HCT116 (cell line): ENCODE data around the gene CASZ1. TPM values are rescaled to one million over a fixed set of nuclear protein-coding genes. Genes with fewer than 3 reads are reported as not detected.

Experiments
- ATAC-seq: fragments of 200-7000 bp; cut with Tn5 transposase; 2 replicates; pipeline ENCODE4 v1.9.1; 2020; ENCODE audit warnings: mild to moderate bottlenecking, moderate library complexity
- BruUV-seq: library from RNA; stranded (reverse); fragments of 400-500 nt; replicated peaks from 2 replicates; lab custom pipeline; 2021; lab: Mats Ljungman, UMichigan
- CTCF ChIA-PET: fragments of 300-600 bp; sonication (Branson Sonifier 250); formaldehyde crosslinking; loops from one replicate; lab custom pipeline; 2021; ENCODE audit warnings: antibody characterized with exemption; lab: Charles Lee
- POLR2A ChIA-PET: fragments of 300-600, 350-600 bp; sonication (Branson Sonifier 250); formaldehyde crosslinking; loops from one replicate; lab custom pipeline; 2021; ENCODE audit warnings: antibody characterized with exemption; lab: Charles Lee
- RAD21 ChIA-PET, 2 experiments: fragments of 300-600 bp; sonication (Branson Sonifier 250); formaldehyde crosslinking; loops; one replicate each; lab custom pipeline; 2023; ENCODE audit warnings: low total read pairs in 2 of 2; ENCODE audit not compliant: uncharacterized antibody in 2 of 2, unreplicated experiment in 2 of 2, low non-redundant PET in 1 of 2; lab: Charles Lee
- DNase-seq: peaks from one replicate; pipeline ENCODE4 v3.0.0-alpha.2; 2010; ENCODE audit warnings: low read depth, low spot score
- H2AFZ ChIP-seq: fragments of 200-600 bp; shearing (Covaris generic), sonication (generic); 2 replicates; pipeline ENCODE4 v1.6.1; 2017; ENCODE audit warnings: low read depth, mixed run types, mixed read lengths, antibody characterized with exemption, low read length; ENCODE audit not compliant: poor library complexity, severe bottlenecking
- H3K27ac ChIP-seq: 2 replicates; pipeline ENCODE4 v1.5.1; 2012; ENCODE audit warnings: low read depth, low read length
- H3K27me3 ChIP-seq: fragments of 200-600 bp; sonication (generic); 2 replicates; pipeline ENCODE4 v1.6.1; 2016; ENCODE audit warnings: mixed run types, low read length, mixed read lengths; ENCODE audit not compliant: insufficient read depth
- H3K36me3 ChIP-seq, 2 experiments: fragments of 200-500 bp in 1 of 2; fragments of 200-600 bp in 1 of 2; sonication (Bioruptor generic) in 1 of 2; sonication (generic) in 1 of 2; 2 replicates each; pipeline versions ENCODE4 v1.5.1 to v1.6.1; 2014 to 2016; ENCODE audit warnings: low read length in 2 of 2, inconsistent platforms in 1 of 2, mixed read lengths in 1 of 2, mixed run types in 1 of 2; ENCODE audit not compliant: insufficient read depth in 2 of 2, control insufficient read depth in 1 of 2
- H3K4me1 ChIP-seq, 2 experiments: fragments of 200-600 bp in 1 of 2; sonication (generic) in 1 of 2; 2 replicates each; pipeline versions ENCODE4 v1.5.1 to v1.6.1; 2012 to 2017; ENCODE audit warnings: low read length in 2 of 2, inconsistent platforms in 1 of 2, mild to moderate bottlenecking in 1 of 2, mixed read lengths in 1 of 2, mixed run types in 1 of 2, moderate library complexity in 1 of 2; ENCODE audit not compliant: insufficient read depth in 2 of 2, control insufficient read depth in 1 of 2
- H3K4me2 ChIP-seq: fragments of 200-600 bp; sonication (generic); 2 replicates; pipeline ENCODE4 v1.6.1; 2017; ENCODE audit warnings: mixed run types, low read length, mixed read lengths
- H3K4me3 ChIP-seq, 2 experiments: fragments of 200-600 bp in 1 of 2; sonication (generic) in 1 of 2; replicated peaks in 1 of 2; 2 replicates each; pipeline ENCODE4 v1.5.1; 2011 to 2016; ENCODE audit warnings: low read length in 2 of 2, control low read depth in 1 of 2, low read depth in 1 of 2, mild to moderate bottlenecking in 1 of 2, mixed read lengths in 1 of 2, mixed run types in 1 of 2
- H3K79me2 ChIP-seq: fragments of 200-600 bp; sonication (generic); 2 replicates; pipeline ENCODE4 v1.6.1; 2017; ENCODE audit warnings: mild to moderate bottlenecking, mixed run types, low read length, moderate library complexity, mixed read lengths; ENCODE audit not compliant: insufficient read depth
- H3K9ac ChIP-seq: fragments of 200-600 bp; sonication (generic); 2 replicates; pipeline ENCODE4 v1.6.1; 2016; ENCODE audit warnings: low read length, mixed read lengths
- H3K9me2 ChIP-seq: fragments of 200-600 bp; sonication (generic), shearing (Covaris generic); 2 replicates; pipeline ENCODE4 v1.6.1; 2017; ENCODE audit warnings: mixed run types, mild to moderate bottlenecking, moderate library complexity; ENCODE audit not compliant: insufficient read depth
- H3K9me3 ChIP-seq, 2 experiments: fragments of 200-500 bp in 1 of 2; fragments of 200-600 bp in 1 of 2; sonication (Bioruptor generic) in 1 of 2; sonication (generic) in 1 of 2; 2 replicates each; pipeline ENCODE4 v1.6.1; 2014 to 2017; ENCODE audit warnings: low read length in 2 of 2, mixed read lengths in 2 of 2, inconsistent platforms in 1 of 2, low read depth in 1 of 2, mild to moderate bottlenecking in 1 of 2, mixed run types in 1 of 2, moderate library complexity in 1 of 2; ENCODE audit not compliant: control insufficient read depth in 1 of 2, insufficient read depth in 1 of 2
- H4K20me1 ChIP-seq: fragments of 200-600 bp; sonication (generic), shearing (Covaris generic); 2 replicates; pipeline ENCODE4 v1.6.1; 2017; ENCODE audit warnings: mixed run types, mild to moderate bottlenecking, moderate library complexity; ENCODE audit not compliant: insufficient read depth
- CBX3 ChIP-seq: IDR thresholded peaks from 2 replicates; pipeline ENCODE4 v1.6.1; 2012; ENCODE audit warnings: low read depth
- EGR1 ChIP-seq: IDR thresholded peaks from 2 replicates; pipeline ENCODE4 v1.6.1; 2012; ENCODE audit warnings: low read depth
- JUND ChIP-seq: IDR thresholded peaks from 2 replicates; pipeline ENCODE4 v1.6.1; 2012
- RAD21 ChIP-seq: IDR thresholded peaks from 2 replicates; pipeline ENCODE4 v1.6.1; 2012; ENCODE audit warnings: low read depth, mild to moderate bottlenecking
- SIN3A ChIP-seq: IDR thresholded peaks from 2 replicates; pipeline ENCODE4 v1.6.1; 2012; ENCODE audit warnings: low read depth
- SP1 ChIP-seq: IDR thresholded peaks from 2 replicates; pipeline ENCODE4 v1.6.1; 2012; ENCODE audit warnings: low read depth
- ZFX ChIP-seq: fragments of 450-650 bp; IDR thresholded peaks from 2 replicates; pipeline ENCODE4 v1.6.1; 2017
- ZNF274 ChIP-seq: fragments of 200-500 bp; sonication (Bioruptor generic); IDR thresholded peaks from 2 replicates; pipeline ENCODE4 v1.6.1; 2014; ENCODE audit warnings: mild to moderate bottlenecking, low read depth, low read length, inconsistent platforms
- intact Hi-C: fragments of 100-400 bp; cut with micrococcal nuclease; formaldehyde crosslinking; loops from 2 replicates; pipeline ENCODE4 v1.10.0; 2022
- total RNA-seq: library from RNA; stranded (reverse); gene quantifications from one replicate; pipeline ENCODE4 v1.2.1, GENCODE V29; 2021; ENCODE audit not compliant: unreplicated experiment
- TF ChIP-seq, protein P1 (sequence below): IDR thresholded peaks from 2 replicates; pipeline ENCODE4 v1.6.1; 2012
- TF ChIP-seq, protein P2 (sequence below): IDR thresholded peaks from 2 replicates; pipeline ENCODE4 v1.6.1; 2012; ENCODE audit warnings: low read depth

The CASZ1 gene
- total RNA-seq, 1 experiment from 2014 or later = 7.7 TPM

DNA sequence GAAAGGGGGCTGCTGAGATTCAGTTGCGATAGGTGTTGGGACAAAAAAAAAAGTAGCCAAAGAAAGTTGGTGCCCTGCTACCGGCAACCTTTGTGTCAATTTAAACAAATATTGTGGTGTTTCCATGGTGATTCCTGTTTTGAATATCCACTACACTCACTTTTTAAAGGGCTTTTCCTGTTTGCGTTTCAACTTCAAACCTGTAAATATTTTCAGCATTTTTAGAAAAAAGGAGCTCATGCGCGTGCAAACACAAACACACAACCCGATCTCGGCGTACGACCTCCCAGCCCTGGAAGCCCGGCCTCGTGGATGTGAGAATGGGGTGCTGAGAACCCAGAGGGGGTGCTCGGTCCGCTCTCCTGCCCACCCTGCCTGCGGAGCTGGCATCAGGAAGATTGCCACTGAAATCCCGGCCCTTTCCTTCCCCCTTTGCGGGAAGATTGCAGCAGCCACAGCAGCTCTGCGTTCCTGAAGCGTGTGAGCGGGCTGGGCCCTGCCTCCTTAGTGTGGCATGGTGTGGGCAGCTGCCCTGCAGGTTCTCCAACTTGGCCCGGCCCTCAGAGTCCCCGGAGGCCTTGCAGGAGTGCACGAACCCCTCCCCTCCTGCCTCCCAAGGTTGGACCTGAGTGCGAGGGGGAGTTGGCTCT is 34.8 kb downstream of the CASZ1 start:
- H3K4me2 ChIP-seq = no peak overlapping the region
- no peak overlapping the region for H3K9ac ChIP-seq
- CTCF ChIA-PET = no interaction called here

More for the DNA sequence above, 34.8 kb downstream of the CASZ1 start:
- POLR2A ChIA-PET = no interaction called here
- no peaks in the 10 kb centered on the region for H3K79me2 ChIP-seq
- H3K36me3 ChIP-seq = no peaks in the 10 kb centered on the region
- ATAC-seq (no peak), DNase-seq (no peak)
- H3K27me3 ChIP-seq = no peaks in the 10 kb centered on the region
- H4K20me1 ChIP-seq = no peaks in the 10 kb centered on the region
- no peak overlapping the region for H2AFZ ChIP-seq
- H3K4me1 ChIP-seq = peaks cover 0 to 7% of the 10 kb centered on the region in 2 experiments; a peak in 2 of 4 replicates
- RAD21 ChIA-PET = no interaction called here
- H3K27ac ChIP-seq = no peak overlapping the region
- H3K9me3 ChIP-seq = no peaks in the 10 kb centered on the region
- intact Hi-C loops = no loop called here
- H3K9me2 ChIP-seq = no peaks in the 10 kb centered on the region
- no peak for TF ChIP-seq SIN3A
- no peak for TF ChIP-seq RAD21
- TF ChIP-seq, protein P1, sequence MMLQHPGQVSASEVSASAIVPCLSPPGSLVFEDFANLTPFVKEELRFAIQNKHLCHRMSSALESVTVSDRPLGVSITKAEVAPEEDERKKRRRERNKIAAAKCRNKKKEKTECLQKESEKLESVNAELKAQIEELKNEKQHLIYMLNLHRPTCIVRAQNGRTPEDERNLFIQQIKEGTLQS = no peak
- TF ChIP-seq CBX3 = no peak
- no peak for TF ChIP-seq ZFX
- TF ChIP-seq, protein P2, sequence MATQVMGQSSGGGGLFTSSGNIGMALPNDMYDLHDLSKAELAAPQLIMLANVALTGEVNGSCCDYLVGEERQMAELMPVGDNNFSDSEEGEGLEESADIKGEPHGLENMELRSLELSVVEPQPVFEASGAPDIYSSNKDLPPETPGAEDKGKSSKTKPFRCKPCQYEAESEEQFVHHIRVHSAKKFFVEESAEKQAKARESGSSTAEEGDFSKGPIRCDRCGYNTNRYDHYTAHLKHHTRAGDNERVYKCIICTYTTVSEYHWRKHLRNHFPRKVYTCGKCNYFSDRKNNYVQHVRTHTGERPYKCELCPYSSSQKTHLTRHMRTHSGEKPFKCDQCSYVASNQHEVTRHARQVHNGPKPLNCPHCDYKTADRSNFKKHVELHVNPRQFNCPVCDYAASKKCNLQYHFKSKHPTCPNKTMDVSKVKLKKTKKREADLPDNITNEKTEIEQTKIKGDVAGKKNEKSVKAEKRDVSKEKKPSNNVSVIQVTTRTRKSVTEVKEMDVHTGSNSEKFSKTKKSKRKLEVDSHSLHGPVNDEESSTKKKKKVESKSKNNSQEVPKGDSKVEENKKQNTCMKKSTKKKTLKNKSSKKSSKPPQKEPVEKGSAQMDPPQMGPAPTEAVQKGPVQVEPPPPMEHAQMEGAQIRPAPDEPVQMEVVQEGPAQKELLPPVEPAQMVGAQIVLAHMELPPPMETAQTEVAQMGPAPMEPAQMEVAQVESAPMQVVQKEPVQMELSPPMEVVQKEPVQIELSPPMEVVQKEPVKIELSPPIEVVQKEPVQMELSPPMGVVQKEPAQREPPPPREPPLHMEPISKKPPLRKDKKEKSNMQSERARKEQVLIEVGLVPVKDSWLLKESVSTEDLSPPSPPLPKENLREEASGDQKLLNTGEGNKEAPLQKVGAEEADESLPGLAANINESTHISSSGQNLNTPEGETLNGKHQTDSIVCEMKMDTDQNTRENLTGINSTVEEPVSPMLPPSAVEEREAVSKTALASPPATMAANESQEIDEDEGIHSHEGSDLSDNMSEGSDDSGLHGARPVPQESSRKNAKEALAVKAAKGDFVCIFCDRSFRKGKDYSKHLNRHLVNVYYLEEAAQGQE = no peak
- no peak for TF ChIP-seq JUND
- no peak for TF ChIP-seq SP1
- no peak for TF ChIP-seq ZNF274
- TF ChIP-seq EGR1 = no peak
- no TSS peak for BruUV-seq
- H3K4me3 ChIP-seq = no peak overlapping the region
